ENCODE results near the gene KCNT1. TPM values are rescaled to one million over a fixed set of nuclear protein-coding genes. Genes with fewer than 3 reads are reported as not detected.

Gene KCNT1
- total and polyA plus RNA-seq, 9 donors: 3.2 to 13.1 (median 8.2) TPM

- Histone ChIP-seq H3K27me3 (ENCODE audit: control insufficient read depth, insufficient read depth, low read length) (no peaks in the 10 kb centered on the region), H3K4me3 (ENCODE audit: low read length) (no peak overlapping the region), H3K27ac (ENCODE audit: low read length) (no peak overlapping the region), H3K9me3 (replicated peaks; ENCODE audit: control insufficient read depth, low read depth, low read length) (no peaks in the 10 kb centered on the region), H3K36me3 (ENCODE audit: control insufficient read depth, insufficient read depth, low read length) (peaks cover 2% of the 10 kb centered on the region), H3K4me1 (ENCODE audit: control insufficient read depth, insufficient read depth, low read length) (peaks cover 22% of the 10 kb centered on the region)
- 82% methylated on average over 21 of the region's 22 CpGs for WGBS (ENCODE audit: insufficient coverage)
- no peak for DNase-seq
Measured at GRCh38 chr9:135805422-135806022, 103.5 kb downstream of the KCNT1 start.

- DNase-seq: peak; percentile 53
- Histone ChIP-seq H3K9me3 (replicated peaks; ENCODE audit: control insufficient read depth, low read depth, low read length) (peaks cover 2% of the 10 kb centered on the region), H3K4me3 (ENCODE audit: low read length) (no peak overlapping the region), H3K27me3 (ENCODE audit: control insufficient read depth, insufficient read depth, low read length) (no peaks in the 10 kb centered on the region), H3K36me3 (ENCODE audit: control insufficient read depth, insufficient read depth, low read length) (peaks cover 29% of the 10 kb centered on the region), H3K27ac (ENCODE audit: low read length) (peak overlapping the region; percentile 44), H3K4me1 (ENCODE audit: control insufficient read depth, insufficient read depth, low read length) (peaks cover 41% of the 10 kb centered on the region)
- WGBS (ENCODE audit: insufficient coverage): 52% methylated on average over 6 of the region's 10 CpGs
Measured at GRCh38 chr9:135809166-135809565, 107.2 kb downstream of the KCNT1 start.

- H3K4me3 ChIP-seq (ENCODE audit: low read length): no peak overlapping the region
- no peak for DNase-seq
- WGBS (ENCODE audit: insufficient coverage): 93% methylated on average over 14 of the region's 23 CpGs
- peaks cover 2% of the 10 kb centered on the region for H3K9me3 ChIP-seq (replicated peaks; ENCODE audit: control insufficient read depth, low read depth, low read length)
- peaks cover 42% of the 10 kb centered on the region for H3K4me1 ChIP-seq (ENCODE audit: control insufficient read depth, insufficient read depth, low read length)
- H3K27me3 ChIP-seq (ENCODE audit: control insufficient read depth, insufficient read depth, low read length): no peaks in the 10 kb centered on the region
- H3K27ac ChIP-seq (ENCODE audit: low read length): peak overlapping the region; percentile 84
- H3K36me3 ChIP-seq (ENCODE audit: control insufficient read depth, insufficient read depth, low read length): peaks cover 45% of the 10 kb centered on the region
Measured at GRCh38 chr9:135810806-135811575, 109.0 kb downstream of the KCNT1 start.

GRCh38 chr9:135811801-135812200 lies 109.8 kb downstream of the KCNT1 start:
- peaks cover 2% of the 10 kb centered on the region for H3K9me3 ChIP-seq (replicated peaks; ENCODE audit: control insufficient read depth, low read depth, low read length)
- DNase-seq: peak; percentile 87
- H3K36me3 ChIP-seq (ENCODE audit: control insufficient read depth, insufficient read depth, low read length): peaks cover 53% of the 10 kb centered on the region
- WGBS (ENCODE audit: insufficient coverage): 77% methylated on average over 9 of the region's 11 CpGs
- H3K4me3 ChIP-seq (ENCODE audit: low read length): no peak overlapping the region
- peak overlapping the region; percentile 84 for H3K27ac ChIP-seq (ENCODE audit: low read length)
- no peaks in the 10 kb centered on the region for H3K27me3 ChIP-seq (ENCODE audit: control insufficient read depth, insufficient read depth, low read length)
- H3K4me1 ChIP-seq (ENCODE audit: control insufficient read depth, insufficient read depth, low read length): peaks cover 50% of the 10 kb centered on the region

GRCh38 chr9:135812961-135813360 lies 111.0 kb downstream of the KCNT1 start:
- no peak overlapping the region for H3K27ac ChIP-seq (ENCODE audit: low read length)
- peaks cover 57% of the 10 kb centered on the region for H3K4me1 ChIP-seq (ENCODE audit: control insufficient read depth, insufficient read depth, low read length)
- no peak for DNase-seq
- H3K9me3 ChIP-seq (replicated peaks; ENCODE audit: control insufficient read depth, low read depth, low read length): peaks cover 2% of the 10 kb centered on the region
- no peak overlapping the region for H3K4me3 ChIP-seq (ENCODE audit: low read length)
- H3K27me3 ChIP-seq (ENCODE audit: control insufficient read depth, insufficient read depth, low read length): no peaks in the 10 kb centered on the region
- 88% methylated on average over 4 of the region's 13 CpGs for WGBS (ENCODE audit: insufficient coverage)
- H3K36me3 ChIP-seq (ENCODE audit: control insufficient read depth, insufficient read depth, low read length): peaks cover 64% of the 10 kb centered on the region

GRCh38 chr9:135813671-135814290 lies 111.8 kb downstream of the KCNT1 start:
- no peak for DNase-seq
- H3K36me3 ChIP-seq (ENCODE audit: control insufficient read depth, insufficient read depth, low read length): peaks cover 72% of the 10 kb centered on the region
- H3K4me1 ChIP-seq (ENCODE audit: control insufficient read depth, insufficient read depth, low read length): peaks cover 57% of the 10 kb centered on the region
- 89% methylated on average over 10 of the region's 14 CpGs for WGBS (ENCODE audit: insufficient coverage)
- H3K27me3 ChIP-seq (ENCODE audit: control insufficient read depth, insufficient read depth, low read length): no peaks in the 10 kb centered on the region
- peaks cover 2% of the 10 kb centered on the region for H3K9me3 ChIP-seq (replicated peaks; ENCODE audit: control insufficient read depth, low read depth, low read length)
- H3K4me3 ChIP-seq (ENCODE audit: low read length): no peak overlapping the region
- H3K27ac ChIP-seq (ENCODE audit: low read length): no peak overlapping the region

- 94% methylated on average over 10 of the region's 12 CpGs for WGBS (ENCODE audit: insufficient coverage)
- peaks cover 77% of the 10 kb centered on the region for H3K36me3 ChIP-seq (ENCODE audit: control insufficient read depth, insufficient read depth, low read length)
- peaks cover 49% of the 10 kb centered on the region for H3K4me1 ChIP-seq (ENCODE audit: control insufficient read depth, insufficient read depth, low read length)
- H3K27ac ChIP-seq (ENCODE audit: low read length): no peak overlapping the region
- H3K9me3 ChIP-seq (replicated peaks; ENCODE audit: control insufficient read depth, low read depth, low read length): peaks cover 2% of the 10 kb centered on the region
- no peaks in the 10 kb centered on the region for H3K27me3 ChIP-seq (ENCODE audit: control insufficient read depth, insufficient read depth, low read length)
- no peak for DNase-seq
- H3K4me3 ChIP-seq (ENCODE audit: low read length): no peak overlapping the region
Measured at GRCh38 chr9:135814421-135815095, 112.6 kb downstream of the KCNT1 start.

- Histone ChIP-seq H3K4me1 (ENCODE audit: control insufficient read depth, insufficient read depth, low read length) (peaks cover 44% of the 10 kb centered on the region), H3K27me3 (ENCODE audit: control insufficient read depth, insufficient read depth, low read length) (no peaks in the 10 kb centered on the region), H3K9me3 (replicated peaks; ENCODE audit: control insufficient read depth, low read depth, low read length) (peaks cover 2% of the 10 kb centered on the region), H3K36me3 (ENCODE audit: control insufficient read depth, insufficient read depth, low read length) (peaks cover 84% of the 10 kb centered on the region), H3K4me3 (ENCODE audit: low read length) (no peak overlapping the region), H3K27ac (ENCODE audit: low read length) (no peak overlapping the region)
- DNase-seq: no peak
- 89% methylated on average over 4 of the region's 4 CpGs for WGBS (ENCODE audit: insufficient coverage)
Measured at GRCh38 chr9:135815413-135815812, 113.4 kb downstream of the KCNT1 start.

GRCh38 chr9:135815830-135816650 lies 114.1 kb downstream of the KCNT1 start:
- Histone ChIP-seq H3K4me3 (ENCODE audit: low read length) (no peak overlapping the region), H3K4me1 (ENCODE audit: control insufficient read depth, insufficient read depth, low read length) (peaks cover 42% of the 10 kb centered on the region), H3K9me3 (replicated peaks; ENCODE audit: control insufficient read depth, low read depth, low read length) (peaks cover 2% of the 10 kb centered on the region), H3K27ac (ENCODE audit: low read length) (peak overlapping the region; percentile 78), H3K36me3 (ENCODE audit: control insufficient read depth, insufficient read depth, low read length) (peaks cover 86% of the 10 kb centered on the region), H3K27me3 (ENCODE audit: control insufficient read depth, insufficient read depth, low read length) (no peaks in the 10 kb centered on the region)
- peak; percentile 64 for DNase-seq
- WGBS (ENCODE audit: insufficient coverage): 75% methylated on average over 21 of the region's 28 CpGs
